GM21723 (cell line): Measurements from ENCODE around the gene PHB1.
"Not testable (repeated sequence)": the region's sequence is repeated elsewhere in the genome, so short reads cannot be mapped to it uniquely, and the experiment has no call there.

Source experiments
- ATAC-seq: cut with Tn5 transposase; IDR thresholded peaks from one replicate; pipeline ENCODE4 v1.9.1; 2021; ENCODE audit warnings: mild to moderate bottlenecking, moderate library complexity; ENCODE audit not compliant: unreplicated experiment

The PHB1 gene

GRCh38 chr17:49381793-49382192 is 32.9 kb downstream of the PHB1 start:
- ATAC-seq: no peak

- no peak for ATAC-seq
Measured at GRCh38 chr17:49381033-49381432, 33.6 kb downstream of the PHB1 start.

GRCh38 chr17:49379926-49380325 is 34.8 kb downstream of the PHB1 start:
- no peak for ATAC-seq

GRCh38 chr17:49378311-49378710 is 36.4 kb downstream of the PHB1 start:
- no peak for ATAC-seq

GRCh38 chr17:49375544-49375943 is 39.1 kb downstream of the PHB1 start:
- no peak for ATAC-seq

- no peak for ATAC-seq
Measured at GRCh38 chr17:49373115-49373514, 41.6 kb downstream of the PHB1 start.

- ATAC-seq: no peak
Measured at GRCh38 chr17:49372425-49372824, 42.3 kb downstream of the PHB1 start.

GRCh38 chr17:49370971-49371834 is 43.5 kb downstream of the PHB1 start:
- ATAC-seq: no peak

GRCh38 chr17:49369760-49370159 is 44.9 kb downstream of the PHB1 start:
- no peak for ATAC-seq

GRCh38 chr17:49369089-49369488 is 45.6 kb downstream of the PHB1 start:
- no peak for ATAC-seq

- ATAC-seq: no peak
Measured at GRCh38 chr17:49365667-49366066, 49.0 kb downstream of the PHB1 start.

- not testable (repeated sequence) for ATAC-seq
Measured at GRCh38 chr17:49365126-49365525, 49.6 kb downstream of the PHB1 start.

GRCh38 chr17:49364119-49364518 is 50.6 kb downstream of the PHB1 start:
- ATAC-seq: no peak

- no peak for ATAC-seq
Measured at GRCh38 chr17:49363251-49363650, 51.4 kb downstream of the PHB1 start.

- no peak for ATAC-seq
Measured at GRCh38 chr17:49362723-49363117, 52.0 kb downstream of the PHB1 start.

- peak; percentile 49 for ATAC-seq
Measured at GRCh38 chr17:49361902-49362722, 52.6 kb downstream of the PHB1 start, which contains the start of gene ZNF652. ZNF652 (minus strand) TSS chr17:49362250; CDS start chr17:49317725, 44,525 bp downstream.

- peak; percentile 26 for ATAC-seq
Measured at GRCh38 chr17:49361129-49361901, 53.4 kb downstream of the PHB1 start.

GRCh38 chr17:49360796-49361128 is 53.9 kb downstream of the PHB1 start:
- no peak for ATAC-seq

- no peak for ATAC-seq
Measured at GRCh38 chr17:49359990-49360795, 54.5 kb downstream of the PHB1 start.

GRCh38 chr17:49358641-49359247 is 55.9 kb downstream of the PHB1 start:
- peak; percentile 32 for ATAC-seq
